Measurements from ENCODE around the gene TOM1L2.
"Not testable (repeated sequence)": the region's sequence is repeated elsewhere in the genome, so short reads cannot be mapped to it uniquely, and the experiment has no call there.

TOM1L2 gene

DNA sequence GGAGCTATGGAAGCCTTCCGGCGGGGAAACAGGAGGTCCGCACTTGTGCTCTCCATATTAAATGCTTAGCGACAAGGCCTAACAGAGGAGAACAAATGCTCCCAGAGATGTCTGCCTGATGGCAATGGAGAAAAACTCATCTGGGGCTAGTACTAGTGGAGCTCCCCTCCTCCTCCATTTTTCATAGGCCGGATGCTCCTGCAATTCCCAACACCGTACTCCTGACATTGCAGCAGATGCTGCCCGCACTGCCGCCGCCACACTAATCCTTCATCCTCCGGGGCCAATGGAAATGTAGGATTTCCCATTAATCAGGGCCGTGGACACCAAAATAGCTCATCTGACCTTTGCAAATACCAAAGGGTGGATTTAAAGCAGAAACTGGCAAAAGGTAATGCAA, 27.5 kb downstream of the TOM1L2 start:
- in situ Hi-C loops (cut with MboI; ENCODE audit: low sequenced_read_pairs), result no loop called here

- in situ Hi-C loops (cut with MboI; ENCODE audit: low sequenced_read_pairs), result no loop called here
Observed at GRCh38 chr17:17944242-17944641, 28.0 kb downstream of the TOM1L2 start.

GRCh38 chr17:17943281-17943984, 28.8 kb downstream of the TOM1L2 start:
- in situ Hi-C loops (cut with MboI; ENCODE audit: low sequenced_read_pairs), result no loop called here

GRCh38 chr17:17942846-17943245, 29.4 kb downstream of the TOM1L2 start:
- in situ Hi-C loops (cut with MboI; ENCODE audit: low sequenced_read_pairs), result no loop called here

DNA sequence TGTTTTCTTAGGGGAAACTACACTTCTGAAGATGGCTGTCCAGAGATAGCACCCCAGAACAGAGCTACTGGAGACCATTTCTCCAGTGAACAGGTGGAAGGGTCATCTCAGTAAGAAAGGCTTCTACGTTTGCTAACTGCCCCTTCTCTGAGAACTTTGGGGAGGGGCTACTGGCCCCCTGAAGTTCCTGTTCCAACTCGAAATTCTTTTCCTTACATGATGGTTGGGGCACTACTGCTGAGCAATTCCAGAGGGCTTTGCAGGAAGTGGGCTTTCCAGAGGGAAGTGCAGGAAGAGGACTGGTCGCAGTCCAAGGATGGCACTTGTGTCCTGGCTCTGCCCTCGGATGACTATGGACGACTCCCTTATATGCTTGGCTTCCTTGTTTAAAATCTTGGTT, 31.2 kb downstream of the TOM1L2 start:
- in situ Hi-C loops (cut with MboI; ENCODE audit: low sequenced_read_pairs), result no loop called here

GRCh38 chr17:17940441-17940911, 31.7 kb downstream of the TOM1L2 start:
- in situ Hi-C loops (cut with MboI; ENCODE audit: low sequenced_read_pairs), result no loop called here

DNA sequence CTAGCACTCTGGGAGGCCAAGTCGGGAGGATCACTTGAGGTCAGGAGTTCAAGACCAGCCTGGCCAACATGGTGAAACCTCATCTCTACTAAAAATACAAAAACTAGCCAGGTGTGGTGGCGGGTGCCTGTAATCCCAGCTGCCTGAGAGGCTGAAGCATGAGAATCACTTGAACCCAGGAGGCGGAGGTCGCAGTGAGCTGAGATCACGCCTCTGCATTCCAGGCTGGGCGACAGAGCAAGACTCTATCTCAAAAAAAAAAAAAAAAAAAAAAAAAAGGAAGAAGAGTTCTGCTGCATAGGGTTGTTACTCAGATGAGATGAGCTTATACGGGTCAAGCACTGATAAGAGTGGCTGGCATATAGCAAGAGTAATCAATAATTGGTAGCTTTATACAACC, 32.3 kb downstream of the TOM1L2 start:
- in situ Hi-C loops (cut with MboI; ENCODE audit: low sequenced_read_pairs), result not testable (repeated sequence)

DNA sequence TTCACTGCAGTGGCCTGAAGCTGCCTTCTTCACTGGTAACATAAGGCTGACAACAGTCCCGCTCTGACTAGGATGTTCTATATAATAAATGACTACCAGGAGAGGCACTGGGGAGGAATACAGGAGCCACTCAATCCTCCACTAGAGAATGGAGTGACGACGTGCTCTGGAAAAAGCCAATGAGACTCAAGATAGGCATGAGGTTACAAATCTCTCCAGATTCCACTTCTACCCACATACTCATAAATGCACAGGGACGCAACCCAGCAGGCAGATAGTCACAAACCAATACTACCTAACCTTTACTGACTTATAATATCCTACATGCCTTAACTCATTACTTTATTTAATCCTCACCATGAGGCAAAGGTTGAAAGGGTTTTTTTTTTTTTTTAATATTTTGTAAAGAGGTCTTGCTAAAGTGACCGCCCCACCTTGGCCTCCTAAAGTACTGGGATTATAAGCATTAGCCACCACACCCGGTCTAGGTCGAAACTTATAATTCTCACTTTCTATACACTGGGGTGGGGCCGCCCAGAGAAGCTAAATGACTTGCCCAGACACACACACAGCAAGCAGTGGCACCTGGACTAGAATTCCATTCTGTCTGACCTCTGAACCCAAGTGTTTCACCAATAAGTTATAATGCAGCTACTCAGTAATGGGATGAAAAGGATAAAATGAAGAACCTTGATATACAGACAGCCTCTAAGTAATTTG, 33.7 kb downstream of the TOM1L2 start:
- in situ Hi-C loops (cut with MboI; ENCODE audit: low sequenced_read_pairs), result no loop called here

DNA sequence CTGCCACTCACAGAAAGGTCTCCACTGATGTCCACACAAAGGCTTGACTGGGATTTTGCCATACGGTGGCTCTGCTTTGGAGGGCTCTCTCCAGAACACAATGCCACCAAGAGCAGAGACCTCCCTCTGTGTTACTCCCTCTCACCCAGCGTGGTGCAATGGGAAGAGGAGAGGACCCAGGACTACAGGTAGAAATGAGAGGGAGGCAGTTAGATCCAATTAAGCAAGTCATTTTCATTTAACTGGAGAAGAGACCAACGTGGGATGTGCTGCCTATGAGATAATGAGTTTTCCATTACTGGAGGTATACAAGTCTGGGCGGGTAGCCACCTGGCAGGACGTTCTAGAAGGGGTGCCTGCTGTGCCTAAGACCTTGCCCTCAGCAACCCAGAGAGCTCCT, 34.2 kb downstream of the TOM1L2 start:
- in situ Hi-C loops (cut with MboI; ENCODE audit: low sequenced_read_pairs), result no loop called here

GRCh38 chr17:17937201-17937853, 34.9 kb downstream of the TOM1L2 start:
- in situ Hi-C loops (cut with MboI; ENCODE audit: low sequenced_read_pairs), result no loop called here

DNA sequence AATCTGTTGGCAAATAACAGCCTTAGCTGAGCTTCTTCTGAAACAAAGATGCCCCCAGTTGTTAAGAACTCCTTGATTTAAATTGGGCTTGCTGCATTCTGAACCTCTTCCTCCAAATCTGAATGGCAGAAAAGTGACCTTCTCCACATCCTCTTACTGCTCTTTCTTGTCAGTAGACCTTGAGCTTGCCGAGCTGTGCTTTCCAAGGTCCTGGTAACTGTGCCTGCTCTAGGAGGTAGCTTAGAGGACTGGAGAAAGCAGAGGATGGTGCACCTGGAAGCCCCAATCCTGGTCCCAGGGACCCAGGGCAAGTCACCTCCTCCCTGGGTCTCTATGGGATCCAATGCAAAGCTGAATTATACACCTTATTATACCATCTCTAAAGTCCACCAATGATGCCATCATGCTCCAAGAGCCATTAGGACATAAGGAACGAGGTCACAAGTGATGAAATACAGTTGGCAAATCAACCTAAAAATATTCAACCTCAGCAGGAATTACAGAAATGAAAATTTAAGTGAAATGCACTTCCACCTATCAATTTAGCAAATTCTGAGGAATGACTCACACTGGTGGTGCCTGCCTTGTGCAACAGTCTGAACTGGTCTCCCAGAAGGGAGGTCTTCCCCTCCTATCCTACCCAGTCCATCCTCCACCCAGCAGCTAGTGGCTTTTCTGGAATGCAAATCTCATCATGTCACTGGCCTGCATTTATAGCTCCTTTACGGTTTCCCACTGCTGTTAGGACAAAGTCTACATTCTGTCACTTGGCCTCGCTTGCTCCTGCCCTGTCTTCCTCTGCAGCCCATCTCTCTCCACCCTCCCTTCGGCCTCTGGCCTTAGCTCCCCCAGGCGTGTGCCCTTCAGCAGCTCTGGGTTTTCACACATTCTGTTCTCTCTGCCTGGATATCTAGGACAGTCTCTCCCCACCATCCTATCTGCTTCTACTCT, 36.6 kb downstream of the TOM1L2 start:
- in situ Hi-C loops (cut with MboI; ENCODE audit: low sequenced_read_pairs), result no loop called here

DNA sequence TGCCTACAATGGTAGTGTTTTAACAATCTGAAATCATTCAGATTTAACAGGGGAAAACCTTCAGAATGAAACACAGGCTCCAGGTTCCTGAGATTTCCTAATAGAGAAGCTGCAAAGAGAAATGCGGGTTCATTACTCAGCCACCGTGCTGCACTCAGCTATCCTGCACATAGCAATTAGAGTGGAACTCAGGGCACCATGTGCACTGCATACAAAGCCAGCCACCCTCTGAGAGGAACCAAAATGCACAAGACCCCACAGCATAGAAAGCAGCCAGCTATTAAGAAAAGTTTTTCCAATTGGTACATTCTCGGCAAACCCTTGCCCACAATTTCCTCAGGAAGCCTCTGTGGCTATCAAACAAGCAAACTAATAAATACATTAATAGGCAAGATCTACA, 37.4 kb downstream of the TOM1L2 start:
- in situ Hi-C loops (cut with MboI; ENCODE audit: low sequenced_read_pairs), result no loop called here

DNA sequence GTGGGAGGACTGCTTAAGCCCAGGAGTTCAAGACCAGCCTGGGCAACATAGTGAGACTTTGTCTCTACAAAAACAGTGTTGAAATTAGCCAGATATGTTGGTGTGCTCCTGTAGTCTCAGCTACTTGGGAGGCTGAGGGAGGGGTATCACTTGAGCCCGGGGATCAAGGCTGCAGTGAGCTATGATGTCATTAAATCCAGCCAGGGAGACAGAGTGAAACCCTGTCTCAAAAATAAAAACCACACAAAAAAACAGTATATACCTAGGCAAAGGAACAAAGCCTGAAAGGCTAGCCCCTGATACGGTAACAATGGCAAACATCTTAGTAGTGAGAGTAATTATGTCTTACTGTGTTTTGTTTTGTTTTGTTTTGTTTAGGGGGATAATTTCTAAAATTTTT, 38.0 kb downstream of the TOM1L2 start:
- in situ Hi-C loops (cut with MboI; ENCODE audit: low sequenced_read_pairs), result no loop called here

GRCh38 chr17:17933775-17934174, 38.4 kb downstream of the TOM1L2 start:
- in situ Hi-C loops (cut with MboI; ENCODE audit: low sequenced_read_pairs), result no loop called here

GRCh38 chr17:17931159-17931558, 41.0 kb downstream of the TOM1L2 start:
- in situ Hi-C loops (cut with MboI; ENCODE audit: low sequenced_read_pairs), result no loop called here

DNA sequence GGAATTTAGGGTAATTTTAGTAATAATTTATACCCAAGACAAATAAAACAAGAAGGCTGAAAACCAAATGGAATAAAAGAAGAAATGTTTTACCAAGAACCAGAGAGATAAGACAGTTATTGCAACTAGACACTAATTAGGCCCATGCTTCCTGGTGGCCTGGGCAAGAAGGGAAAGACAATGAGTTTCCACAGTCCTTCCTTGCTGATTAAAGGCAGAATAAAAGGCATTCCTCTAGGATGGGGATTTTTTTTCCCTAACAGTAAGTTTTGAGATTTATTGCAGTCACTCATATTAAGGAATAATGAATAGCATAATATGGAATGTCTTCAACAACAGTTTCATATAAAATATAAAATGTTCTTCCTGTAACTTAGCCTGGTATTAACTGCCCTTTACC, 41.5 kb downstream of the TOM1L2 start:
- in situ Hi-C loops (cut with MboI; ENCODE audit: low sequenced_read_pairs), result no loop called here

DNA sequence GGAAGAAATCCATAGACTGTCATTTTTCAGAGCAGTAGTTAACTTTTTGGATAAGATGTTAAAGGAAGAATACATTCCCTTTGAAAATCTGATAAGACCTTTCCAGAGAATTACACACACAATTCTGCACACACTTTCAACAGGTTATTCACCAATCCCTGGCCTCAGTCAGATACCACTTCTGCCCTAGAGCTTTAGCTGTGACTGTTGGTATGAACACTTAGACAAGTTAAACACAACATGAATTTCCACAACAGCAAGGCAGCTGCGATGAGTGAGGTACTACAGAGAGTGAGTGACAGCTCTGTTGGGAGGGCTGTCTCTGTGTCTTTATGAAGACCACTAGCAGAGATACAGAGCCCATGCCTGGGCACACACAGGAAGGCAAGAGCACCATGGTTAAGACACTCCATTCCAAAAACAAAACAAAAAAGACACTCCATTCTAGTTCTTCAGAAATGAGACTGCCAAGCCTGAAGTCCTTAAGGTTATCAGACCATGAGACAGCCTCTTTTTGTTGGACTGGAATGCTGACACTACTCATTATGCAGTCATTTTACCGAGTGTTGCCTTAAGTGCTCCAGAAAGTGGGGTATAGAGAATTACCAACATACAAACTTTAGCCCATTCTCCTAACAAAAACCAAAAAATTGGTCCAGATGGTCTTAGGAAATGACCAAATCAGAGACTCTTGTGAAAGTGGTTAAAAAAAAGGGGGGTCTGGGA, 42.4 kb downstream of the TOM1L2 start:
- in situ Hi-C loops (cut with MboI; ENCODE audit: low sequenced_read_pairs), result no loop called here

GRCh38 chr17:17928398-17929287, 43.6 kb downstream of the TOM1L2 start:
- in situ Hi-C loops (cut with MboI; ENCODE audit: low sequenced_read_pairs), result no loop called here

DNA sequence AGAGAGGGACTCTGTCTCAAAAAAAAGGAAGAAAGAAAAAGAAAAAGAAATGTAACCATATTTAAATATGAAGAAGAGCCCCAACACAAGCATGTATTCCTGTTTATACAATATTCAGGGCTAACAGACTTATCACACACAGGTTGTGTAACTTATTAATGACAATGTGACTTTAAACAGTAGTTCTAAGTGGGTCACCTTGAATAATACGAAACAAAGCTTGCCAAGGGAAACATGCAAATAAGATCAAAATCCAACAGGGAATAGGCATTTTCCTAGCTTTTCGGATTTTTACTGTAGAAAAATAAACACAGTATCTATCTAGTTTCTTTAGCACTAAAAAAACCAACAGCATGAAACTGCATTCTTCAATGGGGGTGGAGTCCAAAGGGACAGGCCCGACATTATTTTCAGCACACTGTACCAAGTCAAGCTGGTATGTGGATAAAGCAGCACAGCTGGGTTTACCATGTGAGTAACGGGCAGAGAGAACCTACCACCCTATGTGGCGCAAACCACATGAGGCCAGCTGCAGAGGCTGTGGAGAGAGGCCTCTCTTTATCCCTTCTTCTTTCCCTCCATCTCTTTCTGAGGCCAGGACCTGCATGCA, 45.3 kb downstream of the TOM1L2 start:
- in situ Hi-C loops (cut with MboI; ENCODE audit: low sequenced_read_pairs), result no loop called here

Measured in HL-60/S4 treated with phorbol 12-myristate 13-acetate at 8.2 ng/mL for 4 days and 3 days (cell line).